ENCODE measurements around the gene PARD3.
"Not testable (repeated sequence)": the region's sequence is repeated elsewhere in the genome, so short reads cannot be mapped to it uniquely, and the experiment has no call there.

Gene PARD3

DNA sequence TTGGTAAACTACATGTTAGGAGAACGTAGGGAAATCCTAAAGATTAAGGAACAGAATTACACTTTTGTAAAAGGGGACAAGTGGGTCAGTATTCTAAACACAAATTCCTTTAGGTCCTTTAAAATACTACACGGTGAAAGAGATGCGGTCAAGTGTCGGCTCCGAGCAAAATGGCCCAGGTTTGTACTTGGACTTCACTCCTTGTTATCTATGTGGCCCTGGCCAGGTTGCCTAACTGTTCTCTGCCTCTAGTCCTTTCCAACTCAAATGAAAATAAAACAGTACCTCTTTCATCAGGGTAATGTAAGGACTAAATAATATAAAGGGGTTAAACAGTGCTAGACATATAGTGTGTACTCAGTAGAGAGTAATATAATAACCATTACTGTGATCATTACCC, 344.8 kb downstream of the PARD3 start:
- DNase-seq (ENCODE audit: low read depth, low spot score): no peak

- DNase-seq (ENCODE audit: low read depth, low spot score): no peak
Measured at GRCh38 chr10:34469446-34469845, 345.6 kb downstream of the PARD3 start.

DNA sequence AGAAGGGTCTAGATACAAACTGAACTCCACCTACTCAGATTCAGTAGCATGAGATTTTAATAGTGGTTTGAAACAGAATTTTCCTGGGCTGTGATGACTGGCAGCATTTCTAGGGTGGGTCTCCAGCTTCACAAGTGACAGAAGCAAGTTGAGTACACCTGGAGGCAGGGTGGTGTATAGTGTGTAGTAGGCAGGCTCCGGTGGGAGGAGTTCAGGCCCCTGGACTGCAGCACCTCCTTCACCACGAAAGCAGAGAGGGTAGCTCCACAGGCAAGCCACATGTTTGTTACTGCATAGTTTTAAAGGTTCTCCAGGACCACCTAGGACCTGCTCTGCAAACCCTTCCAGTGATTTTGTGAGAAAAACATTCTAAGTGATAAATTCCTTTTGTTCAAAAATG, 347.2 kb downstream of the PARD3 start:
- DNase-seq (ENCODE audit: low read depth, low spot score): no peak

GRCh38 chr10:34467364-34467763, 347.7 kb downstream of the PARD3 start:
- DNase-seq (ENCODE audit: low read depth, low spot score): no peak

DNA sequence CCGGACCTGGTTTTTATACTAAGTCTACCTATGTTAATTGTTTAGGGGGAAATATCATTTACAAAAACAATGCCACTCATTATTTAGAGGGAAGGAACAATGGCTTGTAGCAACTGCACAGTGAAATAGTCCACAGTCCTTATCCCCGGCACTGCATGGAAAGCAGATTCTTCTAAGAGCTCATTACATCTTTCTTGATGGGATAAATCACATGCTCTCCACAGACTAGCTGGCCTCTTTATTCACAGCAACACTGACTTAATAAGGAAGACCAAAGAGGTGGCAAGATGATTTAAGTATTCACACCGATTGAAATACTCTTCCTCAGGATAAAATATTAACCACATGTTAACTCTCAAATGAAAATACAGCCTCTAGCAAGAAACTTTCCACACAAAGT, 349.4 kb downstream of the PARD3 start:
- no peak for DNase-seq (ENCODE audit: low read depth, low spot score)

- DNase-seq (ENCODE audit: low read depth, low spot score): no peak
Measured at GRCh38 chr10:34464591-34464990, 350.5 kb downstream of the PARD3 start.

- no peak for DNase-seq (ENCODE audit: low read depth, low spot score)
Measured at GRCh38 chr10:34464000-34464399, 351.1 kb downstream of the PARD3 start.

DNA sequence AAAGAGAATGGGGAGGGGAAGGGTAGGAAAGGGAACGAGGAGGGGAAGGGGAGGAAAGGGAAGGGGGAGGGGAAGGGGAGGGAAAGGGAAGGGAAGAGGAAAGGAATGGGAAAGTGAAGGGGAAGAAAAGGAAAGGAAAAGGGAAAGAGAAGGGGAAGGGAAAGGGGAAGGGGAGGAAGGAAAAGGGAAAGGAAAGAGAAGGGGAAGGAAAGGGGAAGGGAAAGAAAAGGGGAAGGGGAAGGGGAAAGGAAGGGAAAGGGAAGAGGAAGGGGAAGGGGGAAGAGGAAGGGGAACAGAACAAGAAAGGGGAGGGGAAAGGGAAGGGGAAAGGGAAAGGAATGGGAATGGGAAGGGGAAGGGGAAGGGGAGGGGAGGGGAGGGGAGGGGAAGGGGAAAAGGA, 352.1 kb downstream of the PARD3 start:
- no peak for DNase-seq (ENCODE audit: low read depth, low spot score)

GRCh38 chr10:34462056-34462455, 353.0 kb downstream of the PARD3 start:
- no peak for DNase-seq (ENCODE audit: low read depth, low spot score)

DNA sequence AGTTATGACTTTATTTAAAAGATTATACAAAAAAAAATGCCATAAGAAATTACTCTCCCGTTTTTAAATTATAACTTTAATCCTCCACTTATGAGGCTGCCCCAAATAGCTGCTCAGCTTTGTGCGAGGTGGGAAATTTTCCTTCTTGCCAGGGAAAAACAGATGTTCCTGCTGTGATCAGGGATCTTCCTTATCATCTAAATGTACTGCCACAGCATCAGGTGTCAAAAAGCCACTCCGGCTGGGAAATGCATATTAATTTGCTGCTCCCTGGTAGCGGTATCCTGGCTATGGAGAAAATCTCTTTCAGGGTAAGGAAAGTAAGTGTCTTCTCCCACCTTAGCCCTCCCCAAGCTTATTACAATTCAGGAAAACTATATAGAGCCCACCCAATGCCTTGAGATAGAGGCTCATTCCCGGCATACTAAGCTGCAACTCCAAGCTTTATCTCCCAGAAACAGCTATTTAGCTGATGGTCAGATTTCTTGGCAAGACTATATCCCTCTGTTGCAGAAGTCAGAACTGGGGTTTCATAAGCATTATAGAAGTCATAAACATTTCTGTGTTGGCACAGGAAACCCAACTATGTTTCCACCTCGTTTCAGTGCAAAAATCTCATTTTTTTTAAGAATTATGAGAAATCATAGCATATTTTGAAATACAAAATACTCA, 360.4 kb downstream of the PARD3 start:
- DNase-seq (ENCODE audit: low read depth, low spot score): no peak

GRCh38 chr10:34449836-34450235, 365.3 kb downstream of the PARD3 start:
- no peak for DNase-seq (ENCODE audit: low read depth, low spot score)

DNA sequence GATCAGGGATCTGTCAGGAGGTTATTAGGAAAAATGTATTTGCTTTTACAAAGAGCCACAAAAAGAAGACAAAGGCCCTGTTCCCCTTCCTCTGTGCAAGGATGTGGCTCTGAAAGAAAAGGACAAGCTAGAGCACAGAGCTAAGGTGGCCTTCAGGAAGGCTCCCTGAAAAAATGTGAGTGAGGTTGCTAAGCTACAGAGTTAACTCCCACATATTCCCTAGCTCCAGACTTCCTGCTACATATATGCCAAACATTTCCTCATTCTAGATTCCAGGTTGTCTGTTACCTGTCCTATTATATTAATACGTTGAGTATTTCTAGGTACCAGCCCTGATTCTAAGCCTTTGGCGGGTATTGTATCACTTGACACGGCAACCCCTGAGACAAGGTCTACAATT, 369.0 kb downstream of the PARD3 start:
- DNase-seq (ENCODE audit: low read depth, low spot score): no peak

DNA sequence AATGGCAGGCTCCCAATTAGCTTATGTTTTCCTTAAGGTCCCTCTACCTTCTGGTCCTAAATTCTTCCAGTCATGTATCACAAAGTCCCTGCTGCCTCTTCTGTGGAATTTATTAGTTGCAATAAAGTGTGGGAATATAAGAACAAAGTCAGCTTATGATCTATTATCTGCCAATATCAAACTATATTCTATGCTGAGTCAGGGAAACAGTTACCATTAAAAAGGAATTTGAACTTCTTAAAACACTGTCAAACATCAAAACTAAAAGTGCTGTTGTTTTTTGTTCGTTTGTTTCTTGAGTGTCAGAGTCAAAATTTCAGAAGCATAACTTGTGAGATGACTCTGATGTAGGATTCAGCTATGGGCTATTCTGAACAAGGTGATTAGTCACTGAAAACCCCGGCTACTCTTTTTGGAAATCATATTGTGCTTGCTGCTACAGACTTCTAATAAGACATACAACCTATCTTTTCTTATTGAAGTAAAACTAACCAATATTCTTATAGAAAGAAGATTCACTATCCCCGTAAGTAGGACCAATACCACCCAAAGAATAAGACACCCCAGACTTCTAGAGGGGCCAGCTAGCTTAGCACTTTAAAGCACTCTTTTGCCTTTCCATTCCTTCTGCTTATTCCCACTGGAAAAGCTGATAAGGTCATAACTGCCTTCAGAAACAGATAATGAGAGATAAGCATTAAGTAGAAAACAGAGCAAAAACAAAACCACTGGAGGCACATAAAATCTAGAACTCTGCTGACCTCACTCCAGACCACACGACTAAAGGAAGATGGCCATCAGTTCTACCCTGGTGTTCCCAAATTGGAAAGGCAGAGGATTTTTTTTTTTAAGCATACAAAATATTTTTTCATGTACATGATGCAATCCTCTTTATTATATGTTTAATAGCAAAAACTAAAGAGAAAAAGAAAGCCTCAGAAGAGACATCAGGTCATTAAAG, 370.6 kb downstream of the PARD3 start:
- DNase-seq (ENCODE audit: low read depth, low spot score): no peak

- DNase-seq (ENCODE audit: low read depth, low spot score): not testable (repeated sequence)
Measured at GRCh38 chr10:34439386-34439785, 375.7 kb downstream of the PARD3 start.

GRCh38 chr10:34438741-34439140, 376.4 kb downstream of the PARD3 start:
- DNase-seq (ENCODE audit: low read depth, low spot score): no peak

DNA sequence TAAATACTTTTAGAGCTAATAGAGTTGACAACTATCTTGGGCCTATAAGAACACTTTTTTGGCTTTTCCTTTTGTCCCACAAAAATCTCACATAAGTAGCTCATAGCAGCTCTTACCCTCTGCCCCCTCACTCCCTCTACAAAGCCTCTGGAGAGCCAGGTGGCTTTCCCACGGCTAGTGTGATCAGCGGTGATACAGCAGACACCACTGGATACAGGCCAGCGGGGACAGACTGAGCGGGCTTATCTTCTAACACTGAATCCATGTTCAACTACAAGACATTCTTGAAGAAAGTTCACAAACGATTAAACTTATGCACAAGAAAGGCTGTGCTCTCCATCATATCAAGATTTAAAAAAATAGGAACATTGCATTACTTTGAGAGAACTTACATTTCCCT, 377.2 kb downstream of the PARD3 start:
- no peak for DNase-seq (ENCODE audit: low read depth, low spot score)

DNA sequence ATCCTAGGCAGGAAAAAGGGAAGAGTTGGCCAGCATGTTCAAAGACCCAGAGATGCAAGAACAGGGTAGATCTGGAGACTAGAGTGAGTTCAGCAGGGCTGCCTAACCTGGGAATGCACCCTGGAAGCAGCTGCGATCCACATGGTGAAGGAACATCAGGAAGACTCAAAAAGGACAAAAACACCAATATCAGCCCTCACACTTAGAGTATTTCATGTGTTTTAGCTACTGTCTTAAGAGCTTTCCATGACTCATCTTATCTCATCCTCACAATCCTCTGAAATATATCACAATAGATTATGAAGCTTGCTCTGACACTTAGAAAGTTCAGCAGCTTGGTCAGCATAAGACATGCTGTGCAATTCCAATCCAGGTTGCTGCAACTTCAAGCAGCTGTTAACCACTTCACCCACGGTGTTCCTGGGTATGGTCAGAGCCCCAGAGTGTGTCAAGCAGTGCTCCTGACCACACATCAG, 380.9 kb downstream of the PARD3 start:
- DNase-seq (ENCODE audit: low read depth, low spot score): peak; percentile 58

DNA sequence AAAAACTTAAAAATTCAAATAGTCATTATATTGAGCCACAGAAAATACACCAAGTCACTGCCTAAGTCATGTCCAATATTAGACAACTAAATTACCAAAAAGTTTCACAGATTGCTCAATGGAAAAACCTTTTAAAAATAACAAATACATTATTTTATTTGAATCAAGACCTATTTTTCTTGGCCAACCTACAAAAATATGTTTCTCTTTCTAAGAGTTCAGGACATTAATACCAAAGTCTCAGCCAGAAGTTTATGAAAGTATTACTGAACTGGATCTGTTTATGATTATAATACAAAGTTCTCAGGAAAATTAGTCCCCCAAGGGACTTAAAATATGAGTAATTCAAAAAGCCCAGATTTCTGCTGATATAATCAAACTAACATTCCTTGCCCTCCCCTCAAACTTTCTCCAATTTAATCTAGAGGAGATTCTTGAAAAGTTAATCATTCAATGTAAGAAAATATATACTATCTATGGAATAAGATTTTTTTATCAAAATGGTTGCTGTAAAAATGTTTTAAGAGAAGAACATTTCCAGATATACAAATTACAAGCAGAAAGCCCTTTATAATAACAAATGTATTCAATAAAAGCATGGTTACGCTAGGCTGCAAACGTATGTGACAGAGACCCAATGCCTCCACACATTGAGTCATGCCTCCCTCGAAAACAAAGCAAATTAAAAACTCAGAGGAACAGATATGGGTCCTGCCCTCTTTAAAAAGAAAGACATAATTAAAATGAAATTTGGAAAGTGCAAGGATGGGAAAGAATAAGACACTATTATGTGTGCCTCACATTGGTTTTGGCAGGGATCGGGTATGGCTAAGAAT, 381.6 kb downstream of the PARD3 start:
- peak; percentile 85 for DNase-seq (ENCODE audit: low read depth, low spot score)

DNA sequence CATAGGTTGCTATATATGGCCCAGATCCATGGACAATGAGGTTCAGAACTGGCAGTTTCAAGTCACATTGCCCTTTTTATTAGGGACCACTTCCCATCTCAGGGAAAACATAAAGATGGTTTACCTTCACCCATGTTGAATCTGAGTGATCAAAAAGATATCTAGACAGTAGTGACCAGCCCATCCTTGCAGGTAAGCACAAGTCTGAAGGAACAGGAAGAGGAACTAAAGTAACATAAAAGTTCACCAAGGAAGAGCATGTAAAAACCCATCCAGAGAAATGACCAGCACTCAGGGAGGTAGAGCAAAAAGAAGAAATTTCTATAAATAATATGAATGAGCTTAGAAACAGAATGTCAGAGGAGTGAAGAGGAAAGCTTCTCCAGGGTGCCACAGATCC, 382.5 kb downstream of the PARD3 start:
- no peak for DNase-seq (ENCODE audit: low read depth, low spot score)

- no peak for DNase-seq (ENCODE audit: low read depth, low spot score)
Measured at GRCh38 chr10:34430685-34431084, 384.4 kb downstream of the PARD3 start.

DNA sequence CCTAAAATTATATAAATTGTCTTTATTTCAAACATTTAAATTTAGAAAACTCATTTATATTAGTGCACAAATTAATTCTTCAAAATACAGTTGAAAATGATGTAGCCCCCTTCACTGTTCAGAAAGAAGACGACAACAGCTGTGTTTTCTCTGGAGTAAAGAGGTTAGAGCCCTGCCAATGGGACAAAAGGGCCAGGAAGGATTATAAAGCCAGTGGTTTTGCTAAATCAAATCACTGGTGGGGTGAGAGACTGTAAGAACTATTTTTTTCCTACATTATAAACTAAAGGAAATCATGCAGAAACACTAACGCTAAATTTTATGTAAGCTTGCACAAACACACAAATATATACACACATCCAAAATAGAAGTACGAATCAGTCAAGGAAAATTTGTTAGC, 386.6 kb downstream of the PARD3 start:
- no peak for DNase-seq (ENCODE audit: low read depth, low spot score)

GRCh38 chr10:34427911-34428216, 387.2 kb downstream of the PARD3 start:
- DNase-seq (ENCODE audit: low read depth, low spot score): no peak
